HG03095 (cell line): ENCODE data around the gene ALMS1.
A peak's percentile ranks its signal among the peaks of the same experiment; 100 is the strongest.
"Not testable (repeated sequence)": the region's sequence is repeated elsewhere in the genome, so short reads cannot be mapped to it uniquely, and the experiment has no call there.

Source experiments
- ATAC-seq: cut with Tn5 transposase; IDR thresholded peaks from one replicate; pipeline ENCODE4 v1.9.1; 2021; ENCODE audit warnings: moderate library complexity; ENCODE audit not compliant: unreplicated experiment

The ALMS1 gene

GRCh38 chr2:73489053-73489452, 103.4 kb downstream of the ALMS1 start:
- ATAC-seq, result no peak

GRCh38 chr2:73494031-73494430, 108.4 kb downstream of the ALMS1 start:
- ATAC-seq, result no peak

GRCh38 chr2:73503992-73504570, 118.4 kb downstream of the ALMS1 start:
- no peak for ATAC-seq

- not testable (repeated sequence) for ATAC-seq
Observed at GRCh38 chr2:73504850-73505249, 119.2 kb downstream of the ALMS1 start.

- ATAC-seq, result not testable (repeated sequence)
Observed at GRCh38 chr2:73510470-73510869, 124.8 kb downstream of the ALMS1 start.

GRCh38 chr2:73516033-73516432, 130.4 kb downstream of the ALMS1 start:
- ATAC-seq, result no peak

- ATAC-seq, result no peak
Observed at GRCh38 chr2:73528688-73529087, 143.1 kb downstream of the ALMS1 start.

- not testable (repeated sequence) for ATAC-seq
Observed at GRCh38 chr2:73530773-73531172, 145.1 kb downstream of the ALMS1 start.

GRCh38 chr2:73532381-73532780, 146.7 kb downstream of the ALMS1 start:
- ATAC-seq, result no peak

GRCh38 chr2:73536133-73536840, 150.7 kb downstream of the ALMS1 start:
- no peak for ATAC-seq

GRCh38 chr2:73560875-73561274, 175.2 kb downstream of the ALMS1 start:
- ATAC-seq, result not testable (repeated sequence)

GRCh38 chr2:73561422-73561821, 175.8 kb downstream of the ALMS1 start:
- no peak for ATAC-seq

GRCh38 chr2:73564986-73565385, 179.3 kb downstream of the ALMS1 start:
- ATAC-seq, result no peak

- no peak for ATAC-seq
Observed at GRCh38 chr2:73566288-73566878, 180.7 kb downstream of the ALMS1 start.

GRCh38 chr2:73575261-73575660, 189.6 kb downstream of the ALMS1 start:
- no peak for ATAC-seq

- no peak for ATAC-seq
Observed at GRCh38 chr2:73582364-73582763, 196.7 kb downstream of the ALMS1 start.

- ATAC-seq, result no peak
Observed at GRCh38 chr2:73588177-73588576, 202.5 kb downstream of the ALMS1 start.

GRCh38 chr2:73593680-73594079, 208.0 kb downstream of the ALMS1 start:
- no peak for ATAC-seq

- ATAC-seq, result no peak
Observed at GRCh38 chr2:73594251-73594650, 208.6 kb downstream of the ALMS1 start.

GRCh38 chr2:73601780-73602179, 216.1 kb downstream of the ALMS1 start:
- no peak for ATAC-seq

GRCh38 chr2:73603099-73603588, 217.5 kb downstream of the ALMS1 start:
- ATAC-seq, result peak; percentile 76

- ATAC-seq, result not testable (repeated sequence)
Observed at GRCh38 chr2:73604589-73604988, 219.0 kb downstream of the ALMS1 start.
